HepG2 (cell line): Measurements from ENCODE around the gene REEP2. TPM values are rescaled to one million over a fixed set of nuclear protein-coding genes. Genes with fewer than 3 reads are reported as not detected.

ENCODE experiments used
- ATAC-seq: fragments of 200-7000 bp; cut with Tn5 transposase; 3 replicates; pipeline ENCODE4 v1.9.1; 2020; ENCODE audit warnings: mild to moderate bottlenecking, moderate library complexity
- BruUV-seq: library from RNA; stranded (reverse); fragments of 400-500 nt; replicated peaks from 2 replicates; lab custom pipeline; 2021; lab: Mats Ljungman, UMichigan
- CTCF ChIA-PET: fragments of 300-600 bp; formaldehyde crosslinking; extraction: SDS; loops from one replicate; lab custom pipeline; 2021; ENCODE audit warnings: low total read pairs, inconsistent platforms, low intra/inter-chr PET ratio; lab: Yijun Ruan, JAX
- POLR2A ChIA-PET: fragments of 350-600 bp; sonication (Branson Sonifier 250); formaldehyde crosslinking; loops from one replicate; lab custom pipeline; 2020; ENCODE audit warnings: antibody characterized with exemption, inconsistent platforms; lab: Yijun Ruan, JAX
- DNase-seq: peaks from one replicate; pipeline ENCODE4 v3.0.0-alpha.2; 2015; ENCODE audit warnings: low spot score
- FAIRE-seq: peaks from 3 replicates; lab custom pipeline; 2011; peaks lifted over from hg19 to GRCh38; lab: Jason Lieb, UNC
- H2AFZ ChIP-seq: one replicate; pipeline ENCODE4 v1.6.1; 2011; ENCODE audit warnings: low read length, inconsistent platforms
- H3K27ac ChIP-seq: fragments of 300-600 bp; 3 replicates; pipeline ENCODE4 v1.8.0; 2011; ENCODE audit warnings: mixed run types, mild to moderate bottlenecking, mixed read lengths, low read length, inconsistent platforms; ENCODE audit not compliant: insufficient read depth; ENCODE audit errors: extremely low read length
- H3K27me3 ChIP-seq, 2 experiments: fragments of 200-600 bp in 1 of 2; 2 replicates in 1 of 2; 3 replicates in 1 of 2; pipeline versions ENCODE4 v1.6.0 to v1.8.0; 2011; ENCODE audit warnings: low read length in 2 of 2, mild to moderate bottlenecking in 2 of 2, moderate library complexity in 2 of 2, inconsistent platforms in 1 of 2; ENCODE audit not compliant: insufficient read depth in 2 of 2, control insufficient read depth in 1 of 2
- H3K36me3 ChIP-seq, 2 experiments: fragments of 200-600 bp in 1 of 2; replicated peaks in 1 of 2; 2 replicates in 1 of 2; 3 replicates in 1 of 2; pipeline versions ENCODE4 v1.5.1 to v1.8.0; 2011; ENCODE audit warnings: low read length in 2 of 2, inconsistent platforms in 1 of 2; ENCODE audit not compliant: insufficient read depth in 2 of 2, control insufficient read depth in 1 of 2
- H3K4me1 ChIP-seq: 2 replicates; pipeline ENCODE4 v1.5.1; 2012; ENCODE audit warnings: low read length, inconsistent platforms; ENCODE audit not compliant: insufficient read depth
- H3K4me2 ChIP-seq: 2 replicates; pipeline ENCODE4 v1.6.0; 2011; ENCODE audit warnings: low read depth, low read length, inconsistent platforms
- H3K4me3 ChIP-seq, 3 experiments: fragments of 200-600 bp in 1 of 3; sonication (generic), shearing (Covaris generic) in 1 of 3; replicated peaks in 1 of 3; 2 replicates each; pipeline ENCODE4 v1.5.1; 2011 to 2016; ENCODE audit warnings: low read length in 3 of 3, inconsistent platforms in 2 of 3, low read depth in 2 of 3, mild to moderate bottlenecking in 2 of 3, control low read depth in 1 of 3, mixed read lengths in 1 of 3; ENCODE audit not compliant: insufficient read depth in 1 of 3
- H3K79me2 ChIP-seq: one replicate; pipeline ENCODE4 v1.6.1; 2011; ENCODE audit warnings: low read length, inconsistent platforms; ENCODE audit not compliant: insufficient read depth
- H3K9ac ChIP-seq: 2 replicates; pipeline ENCODE4 v1.6.0; 2011; ENCODE audit warnings: mild to moderate bottlenecking, low read depth, low read length, inconsistent platforms; ENCODE audit not compliant: insufficient read depth
- H3K9me3 ChIP-seq: 2 replicates; pipeline ENCODE4 v1.5.1; 2012; ENCODE audit warnings: mild to moderate bottlenecking, low read length
- H4K20me1 ChIP-seq: 2 replicates; pipeline ENCODE4 v1.6.0; 2011; ENCODE audit warnings: inconsistent platforms, mild to moderate bottlenecking, low read length, moderate library complexity; ENCODE audit not compliant: insufficient read depth
- BCLAF1 ChIP-seq: fragments of 450-650 bp; IDR thresholded peaks from 2 replicates; pipeline ENCODE4 v1.6.1; 2017; ENCODE audit warnings: mild to moderate bottlenecking
- CEBPB ChIP-seq: IDR thresholded peaks from 2 replicates; pipeline ENCODE4 v1.6.1; 2011; ENCODE audit warnings: low read depth, low read length, improper control_type of control experiment, borderline replicate concordance
- DMTF1 ChIP-seq: sonication (generic); formaldehyde crosslinking; IDR thresholded peaks from 2 replicates; pipeline ENCODE4 v1.4.0; 2020; ENCODE audit warnings: mild to moderate bottlenecking, missing genetic modification reagents
- HNF4G ChIP-seq, 2 experiments: sonication (generic) in 1 of 2; formaldehyde crosslinking in 1 of 2; IDR thresholded peaks; 2 replicates each; pipeline versions ENCODE4 v1.4.0 to v1.6.1; 2011 to 2020; ENCODE audit warnings: borderline replicate concordance in 2 of 2, low read depth in 2 of 2, mild to moderate bottlenecking in 2 of 2, low read length in 1 of 2, missing genetic modification reagents in 1 of 2, moderate library complexity in 1 of 2
- IRF1 ChIP-seq: sonication (generic); formaldehyde crosslinking; IDR thresholded peaks from 2 replicates; pipeline ENCODE4 v1.4.0; 2020; ENCODE audit warnings: low read depth, mild to moderate bottlenecking, missing genetic modification reagents
- NBN ChIP-seq: fragments of 450-650 bp; conservative IDR thresholded peaks from 2 replicates; pipeline ENCODE4 v1.6.1; 2017
- PHF8 ChIP-seq: sonication (generic); formaldehyde crosslinking; IDR thresholded peaks from 2 replicates; pipeline ENCODE4 v1.5.0; 2020; ENCODE audit warnings: missing genetic modification reagents
- SPEN ChIP-seq: sonication (generic); formaldehyde crosslinking; IDR thresholded peaks from 2 replicates; pipeline ENCODE4 v1.5.1; 2020; ENCODE audit warnings: low read depth, mild to moderate bottlenecking, missing genetic modification reagents
- SRF ChIP-seq: IDR thresholded peaks from 2 replicates; pipeline ENCODE4 v1.6.1; 2011; ENCODE audit warnings: mild to moderate bottlenecking, low read depth, low read length, moderate library complexity
- TAF15 ChIP-seq: fragments of 200-400 bp; formaldehyde crosslinking; IDR thresholded peaks from one replicate; pipeline ENCODE4 v1.6.1; 2018; ENCODE audit warnings: mild to moderate bottlenecking, low read depth, low read length; ENCODE audit not compliant: poor library complexity, severe bottlenecking
- TBL1XR1 ChIP-seq: fragments of 150-350 bp; IDR thresholded peaks from 2 replicates; pipeline ENCODE4 v1.6.1; 2014; ENCODE audit warnings: borderline replicate concordance, low read length; ENCODE audit not compliant: partially characterized antibody
- ZNF207 ChIP-seq: fragments of 450-650 bp; IDR thresholded peaks from 2 replicates; pipeline ENCODE4 v1.6.1; 2016; ENCODE audit warnings: antibody characterized with exemption, borderline replicate concordance
- WGBS: methylation state at CpG from one replicate; pipeline ENCODE4 v1.1.6; 2017; ENCODE audit warnings: low lambda C conversion rate; 5-methylcytosine and 5-hydroxymethylcytosine counted together
- in situ Hi-C: cut with HindIII; loops from 2 replicates; pipeline ENCODE4 v1.10.0; 2017; ENCODE audit warnings: low pct_unique_long_range_greater_than_20kb; ENCODE audit not compliant: extremely low pct_ligation_motif_present
- intact Hi-C: fragments of 100-400 bp; cut with micrococcal nuclease; formaldehyde crosslinking; loops from one replicate; pipeline ENCODE4 v1.10.0; 2022; ENCODE audit not compliant: unreplicated experiment
- polyA plus RNA-seq, 8 experiments: library from polyadenylated mRNA; depleted of rRNA in 3 of 8; stranded (reverse) in 7 of 8; unstranded in 1 of 8; fragments of >200 nt; fragmentation: Illumina TruSeq in 4 of 8; extraction: Trizol in 4 of 8; gene quantifications; 2 replicates each; pipeline versions ENCODE4 v1.2.1 to v1.2.3, GENCODE V29; 2011 to 2016; ENCODE audit warnings: low read depth in 4 of 8, missing spikeins in 1 of 8, mixed read lengths in 1 of 8; ENCODE audit not compliant: insufficient read depth in 1 of 8
- total RNA-seq, 5 experiments: library from RNA; depleted of rRNA; stranded (reverse); fragments of >200 nt; fragmentation: Illumina TruSeq; extraction: Trizol; gene quantifications; 2 replicates each; pipeline ENCODE4 v1.2.3, GENCODE V29; 2016; ENCODE audit warnings: low read depth in 1 of 5

Gene REEP2
- total and polyA plus RNA-seq, 2 of the 13 experiments (the other 11 are each of a cell fraction or from before 2014, with no cell fraction given), result 5.3 to 7.8 TPM

GRCh38 chr5:138469540-138470321 lies 30.9 kb downstream of the REEP2 start (continued):
- TF ChIP-seq SPEN (CRISPR knock-in tag) (no peak), PHF8 (CRISPR knock-in tag) (no peak)
- TF ChIP-seq, all 625 proteins: peak for 20

DNA sequence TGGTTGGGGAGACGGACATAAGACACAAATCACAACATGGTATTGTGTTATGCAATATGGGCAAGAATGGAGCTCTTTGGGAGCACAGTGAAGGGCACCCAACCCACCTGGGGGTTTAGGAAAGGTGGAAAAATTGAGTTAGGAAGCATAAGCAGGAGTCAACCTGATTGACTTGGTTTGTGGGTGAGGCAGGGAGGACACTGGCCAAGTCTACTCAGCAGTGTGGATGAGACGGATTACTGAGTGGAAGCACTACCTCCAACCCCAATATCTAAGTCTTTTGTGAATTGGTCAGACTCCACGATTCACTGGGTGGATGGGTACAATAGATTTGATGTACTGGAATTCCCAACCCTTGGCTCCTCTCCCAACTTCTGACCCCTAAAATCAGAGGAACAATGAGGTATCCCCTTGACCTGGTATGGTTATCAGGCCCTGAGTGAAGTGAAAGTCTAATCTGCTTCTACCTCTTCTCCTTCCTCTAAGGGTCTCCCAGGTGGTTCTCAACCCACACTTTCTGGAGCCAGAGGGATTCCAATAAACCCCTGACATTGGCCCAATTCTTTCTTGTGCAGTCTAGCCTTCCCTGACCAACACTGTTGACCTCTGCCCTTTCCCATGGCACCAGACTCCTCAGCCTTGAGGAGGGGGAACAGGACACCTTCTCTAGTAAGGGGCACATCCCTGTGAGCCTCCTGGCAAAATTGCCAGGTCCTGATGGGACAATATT lies 31.6 kb downstream of the REEP2 start:
- Histone ChIP-seq H3K4me2 (no peak overlapping the region), H2AFZ (no peak overlapping the region), H3K4me1 (peaks cover 51% of the 10 kb centered on the region), H3K27me3 (0 out of 5 replicates have a peak, but pooled peaks cover 0 to 2% of the 10 kb centered on the region in 2 experiments), H4K20me1 (peaks cover 3% of the 10 kb centered on the region; the same call in 1 of the 2 replicates), H3K4me3 (no peak overlapping the region), H3K27ac (no peak overlapping the region), H3K36me3 (peaks cover 0 to 7% of the 10 kb centered on the region in 2 experiments; a peak in 2 of 5 replicates), H3K79me2 (peaks cover 3% of the 10 kb centered on the region), H3K9me3 (no peaks in the 10 kb centered on the region), H3K9ac (no peak overlapping the region)
- no peak for DNase-seq
- BruUV-seq, result no TSS peak
- in situ Hi-C loops, result no loop called here
- 43% methylated on average over 3 of the region's 3 CpGs for WGBS
- POLR2A ChIA-PET, result interaction anchor here (2.2 kb wide), 1 partner anchor 22 kb away, joined by 7 read pairs; no protein-coding TSS in a partner anchor
- CTCF ChIA-PET, result no interaction called here
- intact Hi-C loops, result loop anchor here (1.0 kb wide), 1 partner anchor 33 kb away; no protein-coding TSS in a partner anchor
- no peak for FAIRE-seq
- ATAC-seq, result peak; percentile 7
- no peak for TF ChIP-seq DMTF1 (CRISPR knock-in tag)
- TF ChIP-seq SRF, result no peak
- TF ChIP-seq NBN, result no peak
- peak; percentile 25 for TF ChIP-seq TBL1XR1
- TF ChIP-seq IRF1, result no peak
- TF ChIP-seq ZNF207, result no peak
- TF ChIP-seq BCLAF1, result no peak
- peak; percentile 68 for TF ChIP-seq CEBPB
- TF ChIP-seq HNF4G (IDR thresholded peaks at IDR 0.05; ENCODE audit: borderline replicate concordance, low read depth, low read length), result no peak
- TF ChIP-seq HNF4G (CRISPR knock-in tag; IDR thresholded peaks at IDR 0.05; ENCODE audit: borderline replicate concordance, low read depth), result no peak
- TF ChIP-seq TAF15, result no peak
